ENCODE data around the gene CLPTM1L.

CLPTM1L gene

DNA sequence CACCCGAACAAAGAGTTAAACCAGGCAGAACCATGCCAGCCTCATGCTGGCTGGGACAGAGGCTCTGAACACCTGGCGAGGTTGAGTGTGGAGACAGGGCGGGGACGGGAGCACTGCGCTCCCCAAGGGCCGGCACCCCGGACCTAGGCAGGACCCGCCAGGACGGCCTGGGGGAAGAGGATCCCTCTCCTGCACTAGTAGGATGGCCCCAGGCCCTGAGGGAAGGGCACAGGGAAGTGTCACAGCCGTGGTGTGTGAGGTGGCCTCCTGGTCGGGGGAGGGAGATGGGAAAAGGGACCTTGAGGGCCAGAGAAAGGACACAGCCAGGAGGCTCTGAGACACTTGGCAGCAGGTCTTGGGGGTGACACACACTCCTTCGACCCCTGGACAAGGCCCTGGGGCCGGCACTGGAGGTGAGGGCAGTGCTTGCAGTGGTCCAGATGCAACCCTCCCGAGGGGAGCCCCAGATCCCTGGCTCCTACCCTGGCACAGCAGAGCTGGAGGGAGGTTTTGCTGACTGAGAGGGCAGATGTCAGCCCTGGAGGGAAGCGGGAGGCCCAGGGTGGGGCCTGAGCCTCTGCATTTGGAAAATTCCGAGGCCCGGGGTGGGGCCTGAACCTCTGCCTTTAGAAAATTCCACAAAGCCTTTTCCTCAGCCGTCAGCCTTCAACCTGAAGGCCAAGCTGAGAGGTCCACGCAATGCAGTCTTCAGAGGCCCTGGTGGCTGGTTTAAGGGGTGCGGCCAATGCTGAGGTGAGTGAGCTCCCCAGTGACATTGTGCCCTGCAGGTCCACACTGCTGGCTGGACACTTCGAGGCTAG lies 25.3 kb downstream of the CLPTM1L start:
- peaks cover 82% of the 10 kb centered on the region for H3K36me3 ChIP-seq
- peaks cover 24% of the 10 kb centered on the region for H3K27me3 ChIP-seq
- H3K4me3 ChIP-seq (ENCODE audit: low read depth in 1 of 2, low read length in 1 of 2) = no peak overlapping the region
- no peak for TF ChIP-seq CTCF (IDR thresholded peaks at IDR 0.05)
- H3K4me1 ChIP-seq (ENCODE audit: control insufficient read depth in 1 of 2, insufficient read depth in 1 of 2, low read depth in 1 of 2, low read length in 1 of 2) = no peaks in the 10 kb centered on the region
- no peak overlapping the region for H3K27ac ChIP-seq
- no peaks in the 10 kb centered on the region for H3K9me3 ChIP-seq

GRCh38 chr5:1318659-1319251 lies 26.1 kb downstream of the CLPTM1L start:
- TF ChIP-seq CTCF (IDR thresholded peaks at IDR 0.05) = no peak
- peaks cover 73% of the 10 kb centered on the region for H3K36me3 ChIP-seq

GRCh38 chr5:1317921-1318565 lies 26.9 kb downstream of the CLPTM1L start:
- no peak for TF ChIP-seq CTCF (IDR thresholded peaks at IDR 0.05)
- no peak overlapping the region for H3K4me3 ChIP-seq (ENCODE audit: low read depth in 1 of 2, low read length in 1 of 2)
- no peak overlapping the region for H3K27ac ChIP-seq
- peaks cover 0 to 3% of the 10 kb centered on the region in 2 experiments for H3K4me1 ChIP-seq (ENCODE audit: control insufficient read depth in 1 of 2, insufficient read depth in 1 of 2, low read depth in 1 of 2, low read length in 1 of 2)
- H3K36me3 ChIP-seq = peaks cover 66% of the 10 kb centered on the region
- peaks cover 40% of the 10 kb centered on the region for H3K27me3 ChIP-seq
- no peaks in the 10 kb centered on the region for H3K9me3 ChIP-seq

More at GRCh38 chr5:1318659-1319251, 26.1 kb downstream of the CLPTM1L start:
- peaks cover 33% of the 10 kb centered on the region for H3K27me3 ChIP-seq
- no peak overlapping the region for H3K4me3 ChIP-seq (ENCODE audit: low read depth in 1 of 2, low read length in 1 of 2)
- no peaks in the 10 kb centered on the region for H3K9me3 ChIP-seq
- no peaks in the 10 kb centered on the region for H3K4me1 ChIP-seq (ENCODE audit: control insufficient read depth in 1 of 2, insufficient read depth in 1 of 2, low read depth in 1 of 2, low read length in 1 of 2)
- H3K27ac ChIP-seq = no peak overlapping the region

GRCh38 chr5:1316588-1317340 lies 28.1 kb downstream of the CLPTM1L start:
- Histone ChIP-seq H3K27me3 (peaks cover 52% of the 10 kb centered on the region), H3K9me3 (no peaks in the 10 kb centered on the region), H3K27ac (no peak overlapping the region), H3K36me3 (peaks cover 53% of the 10 kb centered on the region), H3K4me3 (ENCODE audit: low read depth in 1 of 2, low read length in 1 of 2) (no peak overlapping the region), H3K4me1 (ENCODE audit: control insufficient read depth in 1 of 2, insufficient read depth in 1 of 2, low read depth in 1 of 2, low read length in 1 of 2) (peaks cover 0 to 5% of the 10 kb centered on the region in 2 experiments)
- no peak for TF ChIP-seq CTCF (IDR thresholded peaks at IDR 0.05)
